ENCODE results near the gene LHX1. TPM values are rescaled to one million over a fixed set of nuclear protein-coding genes. Genes with fewer than 3 reads are reported as not detected.

The LHX1 gene
- total and polyA plus RNA-seq, 2 of the 8 experiments (the other 6 are each of a cell fraction or from before 2014, with no cell fraction given), result 0.26 to 0.93 TPM

- no peak for FAIRE-seq
- peaks cover 0 to 11% (median 2%) of the 10 kb centered on the region in 4 experiments; a peak in 3 of 7 replicates for H3K4me1 ChIP-seq (replicated peaks in 1 of 4; ENCODE audit: control insufficient read depth in 3 of 4, insufficient read depth in 4 of 4, low read length in 3 of 4)
- CTCF ChIA-PET (ENCODE audit: partially characterized antibody), result interaction anchor here (0.7 to 1.5 kb wide), 2 partner anchors 27 to 31 kb away, joined by 3 read pairs; no protein-coding TSS in a partner anchor
Measured at GRCh38 chr17:36894177-36894576, 43.1 kb upstream of the LHX1 start.

More at GRCh38 chr17:36894177-36894576, 43.1 kb upstream of the LHX1 start:
- H3K79me2 ChIP-seq (ENCODE audit: control insufficient read depth in 1 of 2, insufficient read depth in 2 of 2, low read length in 2 of 2), result no peaks in the 10 kb centered on the region
- H2BK15ac ChIP-seq (ENCODE audit: low read length), result no peak overlapping the region
- H3K4me2 ChIP-seq (ENCODE audit: insufficient read depth in 1 of 2, low read depth in 2 of 2, low read length in 2 of 2), result no peak overlapping the region
- no peak overlapping the region for H3K14ac ChIP-seq (ENCODE audit: insufficient read length)
- H2BK12ac ChIP-seq (ENCODE audit: low read depth, low read length), result no peak overlapping the region
- H3K23me2 ChIP-seq (ENCODE audit: low read depth, low read length), result no peaks in the 10 kb centered on the region
- H3K4me3 ChIP-seq (ENCODE audit: extremely low read depth in 1 of 4, insufficient read depth in 2 of 4, low read depth in 3 of 4, low read length in 4 of 4), result no peak overlapping the region
- no peaks in the 10 kb centered on the region for H4K20me1 ChIP-seq (replicated peaks in 1 of 2; ENCODE audit: control insufficient read depth in 1 of 2, insufficient read depth in 2 of 2, low read length in 2 of 2)
- H2AFZ ChIP-seq (ENCODE audit: low read length), result no peak overlapping the region
- WGBS, 2 experiments (ENCODE audit: extremely low coverage in 1 of 2, insufficient coverage in 1 of 2, insufficient read length in 1 of 2, insufficient replicate concordance in 2 of 2, low coverage in 1 of 2, low lambda C conversion rate in 2 of 2, missing lambda C conversion rate in 1 of 2), result 91% methylated on average over 9 of the region's 9 CpGs; no CpG with 5 or more reads in 1 of the 2 experiments
- H2AK5ac ChIP-seq (ENCODE audit: low read depth, low read length), result no peak overlapping the region
- POLR2A ChIA-PET (ENCODE audit: partially characterized antibody), result no interaction called here
- H4K8ac ChIP-seq (ENCODE audit: extremely low read depth, insufficient read depth, low read length), result no peak overlapping the region
- no peak overlapping the region for H4K91ac ChIP-seq (replicated peaks; ENCODE audit: insufficient read length, low read length)
- H3K56ac ChIP-seq (replicated peaks; ENCODE audit: insufficient read length, low read depth, low read length), result no peak overlapping the region
- H3K23ac ChIP-seq (ENCODE audit: insufficient read length), result no peak overlapping the region
- H3K36me3 ChIP-seq (ENCODE audit: control insufficient read depth in 2 of 4, insufficient read depth in 4 of 4, low read length in 3 of 4), result no peaks in the 10 kb centered on the region
- no peak overlapping the region for H3K4ac ChIP-seq (replicated peaks; ENCODE audit: insufficient read length, low read depth, low read length)
- no peak overlapping the region for H2BK120ac ChIP-seq (replicated peaks; ENCODE audit: low read depth, low read length)
- no peak overlapping the region for H3K18ac ChIP-seq (ENCODE audit: extremely low read depth, low read length)
- no peaks in the 10 kb centered on the region for H3K9me3 ChIP-seq (ENCODE audit: insufficient read depth in 2 of 2, low read depth in 1 of 2, low read length in 1 of 2)
- TF ChIP-seq EZH2 (IDR thresholded peaks at IDR 0.05; ENCODE audit: low read depth, low read length, severe bottlenecking) (no peak), CHD2 (IDR thresholded peaks at IDR 0.05; ENCODE audit: low read length) (no peak), RAD21 (IDR thresholded peaks at IDR 0.05 in 1 of 2, conservative IDR thresholded peaks at IDR 0.05 in 1 of 2; ENCODE audit: low read depth in 2 of 2, low read length in 2 of 2) (no peak), EGR1 (IDR thresholded peaks at IDR 0.05; ENCODE audit: borderline replicate concordance, low read depth, low read length) (no peak), EP300 (IDR thresholded peaks at IDR 0.05; ENCODE audit: borderline replicate concordance in 1 of 2, low read depth in 2 of 2, low read length in 2 of 2) (no peak), YY1 (IDR thresholded peaks at IDR 0.05; ENCODE audit: low read depth, low read length) (no peak), MAFK (IDR thresholded peaks at IDR 0.05; ENCODE audit: low read depth, low read length) (no peak)
- peaks cover 0 to under 1% (median 0%) of the 10 kb centered on the region in 4 experiments; a peak in 1 of 7 replicates for H3K27me3 ChIP-seq (replicated peaks in 1 of 4; ENCODE audit: control insufficient read depth in 3 of 4, extremely low read depth in 1 of 4, insufficient read depth in 3 of 4, low read length in 3 of 4)
- H3K79me1 ChIP-seq (ENCODE audit: low read depth, low read length), result no peaks in the 10 kb centered on the region
- H4K5ac ChIP-seq (ENCODE audit: insufficient read length, low read depth, low read length), result no peak overlapping the region
- no peak for DNase-seq (ENCODE audit: low read depth in 1 of 2, low spot score in 2 of 2)
- H2BK20ac ChIP-seq (ENCODE audit: low read length), result no peak overlapping the region
- no peak overlapping the region for H2BK5ac ChIP-seq (ENCODE audit: low read depth, low read length)
- H3K9ac ChIP-seq (replicated peaks in 1 of 4; ENCODE audit: extremely low read depth in 1 of 4, low read depth in 3 of 4, low read length in 3 of 4), result no peak overlapping the region
- no peak overlapping the region for H3K27ac ChIP-seq (ENCODE audit: low read depth, low read length)

Measured in H1 (cell line).